Fibroblast of mammary gland (primary cell): ENCODE results near the gene PRRT1.

Experiments used
- DNase-seq: peaks from one replicate; pipeline ENCODE4 v3.0.0-alpha.2; 2010; ENCODE audit warnings: low read depth
- H3K4me3 ChIP-seq: 2 replicates; pipeline ENCODE4 v1.5.1; 2011; ENCODE audit warnings: low read depth, mild to moderate bottlenecking, low read length, moderate library complexity; ENCODE audit not compliant: control insufficient read depth
- TF ChIP-seq, protein P1 (sequence below): conservative IDR thresholded peaks from 2 replicates; pipeline ENCODE4 v1.5.1; 2011; ENCODE audit warnings: low read depth, low read length, inconsistent platforms; ENCODE audit not compliant: control insufficient read depth, insufficient read depth

PRRT1 gene

DNA sequence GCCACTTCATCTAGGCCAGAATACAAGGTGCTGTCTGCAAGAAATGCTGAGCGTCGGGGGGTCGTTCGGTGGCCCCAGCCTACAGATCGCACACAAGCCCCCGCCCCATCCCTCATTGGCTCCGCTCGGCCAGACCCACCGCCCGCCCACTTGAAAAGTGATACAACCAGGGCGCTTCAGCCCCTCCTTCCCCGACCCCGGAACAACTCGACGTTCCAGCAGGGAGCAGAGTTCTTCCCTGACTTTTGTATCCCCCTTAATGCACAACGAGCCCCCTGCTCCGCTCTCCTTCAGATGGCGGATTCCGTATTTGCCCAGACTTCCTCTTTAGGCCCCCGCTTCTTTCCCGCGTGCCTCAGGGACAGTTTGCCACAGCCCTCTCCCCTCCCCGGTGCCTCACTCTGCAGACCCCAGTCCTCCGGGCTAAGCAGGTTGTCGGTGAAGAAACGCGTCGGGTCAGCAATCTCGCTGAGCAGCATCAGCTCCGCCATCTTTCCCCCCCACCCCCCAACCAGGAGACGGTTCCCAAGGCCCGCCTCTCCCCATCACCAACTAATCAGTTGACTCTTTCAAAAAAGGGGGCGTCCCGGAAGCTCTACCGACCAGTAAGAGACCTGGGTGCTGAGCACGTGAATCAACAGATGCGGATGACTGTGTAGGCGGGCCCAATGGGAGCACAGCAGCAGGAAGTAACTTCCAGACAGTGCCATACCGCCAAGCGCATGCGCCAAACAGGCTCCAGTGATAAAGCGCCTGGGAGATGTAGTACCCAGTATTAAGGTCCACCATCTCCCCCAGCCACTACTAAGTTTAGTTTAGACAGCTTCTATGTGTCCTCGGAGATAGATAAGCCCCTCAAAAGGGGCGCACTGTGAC, 23.8 kb downstream of the PRRT1 start, which contains the start of gene ATF6B:
Gene ATF6B, minus strand, starts transcription at position 530 of the 876 bp plus-strand sequence. Its CDS starts 39 bp downstream, at position 491.
- H3K4me3 ChIP-seq = peak within 1 kb of the TSS; percentile 100
- TF ChIP-seq, protein P1, sequence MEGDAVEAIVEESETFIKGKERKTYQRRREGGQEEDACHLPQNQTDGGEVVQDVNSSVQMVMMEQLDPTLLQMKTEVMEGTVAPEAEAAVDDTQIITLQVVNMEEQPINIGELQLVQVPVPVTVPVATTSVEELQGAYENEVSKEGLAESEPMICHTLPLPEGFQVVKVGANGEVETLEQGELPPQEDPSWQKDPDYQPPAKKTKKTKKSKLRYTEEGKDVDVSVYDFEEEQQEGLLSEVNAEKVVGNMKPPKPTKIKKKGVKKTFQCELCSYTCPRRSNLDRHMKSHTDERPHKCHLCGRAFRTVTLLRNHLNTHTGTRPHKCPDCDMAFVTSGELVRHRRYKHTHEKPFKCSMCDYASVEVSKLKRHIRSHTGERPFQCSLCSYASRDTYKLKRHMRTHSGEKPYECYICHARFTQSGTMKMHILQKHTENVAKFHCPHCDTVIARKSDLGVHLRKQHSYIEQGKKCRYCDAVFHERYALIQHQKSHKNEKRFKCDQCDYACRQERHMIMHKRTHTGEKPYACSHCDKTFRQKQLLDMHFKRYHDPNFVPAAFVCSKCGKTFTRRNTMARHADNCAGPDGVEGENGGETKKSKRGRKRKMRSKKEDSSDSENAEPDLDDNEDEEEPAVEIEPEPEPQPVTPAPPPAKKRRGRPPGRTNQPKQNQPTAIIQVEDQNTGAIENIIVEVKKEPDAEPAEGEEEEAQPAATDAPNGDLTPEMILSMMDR = no peak
- DNase-seq = peak; percentile 99

DNA sequence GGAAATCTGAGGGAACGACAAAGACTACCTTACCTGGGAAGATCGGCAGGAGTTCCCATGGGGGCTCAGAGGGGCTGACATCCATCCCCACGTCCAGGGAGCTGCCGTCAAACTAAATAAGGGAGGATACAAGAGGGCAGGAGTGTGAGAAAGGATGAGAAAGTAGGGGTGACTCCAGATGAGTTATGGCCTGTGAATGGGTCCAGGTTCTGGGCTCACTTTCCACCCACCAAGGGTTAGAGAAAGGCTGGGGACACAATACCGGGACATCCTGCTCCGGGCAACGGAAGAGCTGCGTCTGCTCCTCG, 24.4 kb downstream of the PRRT1 start:
- no peak for DNase-seq
- TF ChIP-seq, protein P1 = no peak
- peak overlapping the region; percentile 100 for H3K4me3 ChIP-seq

DNA sequence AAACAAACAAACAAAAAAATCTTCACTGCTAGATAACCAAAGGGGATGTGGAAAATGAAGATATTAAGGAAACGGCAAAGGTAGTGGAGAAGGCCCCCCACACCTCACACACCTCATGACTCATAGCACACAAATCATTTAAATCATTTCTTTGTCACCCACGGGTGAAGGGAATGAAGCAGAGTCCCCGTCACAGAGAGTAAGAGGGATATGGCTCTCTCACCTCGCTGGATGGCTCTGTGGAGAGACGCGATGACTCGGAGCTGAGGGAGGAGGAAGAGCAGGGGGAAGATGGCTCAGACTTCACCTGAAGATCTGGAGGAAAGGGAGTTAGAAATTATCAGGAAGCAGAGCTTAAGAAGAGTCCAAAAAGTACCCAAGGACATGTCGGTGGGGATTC, 24.9 kb downstream of the PRRT1 start:
- DNase-seq = no peak
- peak overlapping the region; percentile 100 for H3K4me3 ChIP-seq
- TF ChIP-seq, protein P1 = no peak

DNA sequence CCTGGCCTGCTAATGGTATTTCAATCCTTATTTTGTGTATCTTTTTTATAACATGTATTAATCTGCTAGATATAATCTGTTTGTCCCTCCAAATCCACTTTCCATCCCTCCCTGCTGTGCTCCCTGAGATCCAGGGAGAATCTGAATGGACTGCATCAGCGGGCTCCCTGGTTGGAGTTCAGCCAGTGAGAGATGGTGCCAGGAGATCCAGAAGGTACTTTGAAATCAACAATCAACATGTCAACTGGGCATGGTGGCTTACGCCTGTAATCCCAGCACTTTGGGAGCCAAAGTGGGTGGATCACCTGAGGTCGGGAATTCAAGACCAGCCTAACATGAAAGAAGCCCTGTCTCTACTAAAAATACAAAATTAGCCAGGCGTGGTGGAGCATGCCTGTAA, 28.1 kb downstream of the PRRT1 start:
- DNase-seq = no peak
- TF ChIP-seq, protein P1 = no peak
- no peak overlapping the region for H3K4me3 ChIP-seq

DNA sequence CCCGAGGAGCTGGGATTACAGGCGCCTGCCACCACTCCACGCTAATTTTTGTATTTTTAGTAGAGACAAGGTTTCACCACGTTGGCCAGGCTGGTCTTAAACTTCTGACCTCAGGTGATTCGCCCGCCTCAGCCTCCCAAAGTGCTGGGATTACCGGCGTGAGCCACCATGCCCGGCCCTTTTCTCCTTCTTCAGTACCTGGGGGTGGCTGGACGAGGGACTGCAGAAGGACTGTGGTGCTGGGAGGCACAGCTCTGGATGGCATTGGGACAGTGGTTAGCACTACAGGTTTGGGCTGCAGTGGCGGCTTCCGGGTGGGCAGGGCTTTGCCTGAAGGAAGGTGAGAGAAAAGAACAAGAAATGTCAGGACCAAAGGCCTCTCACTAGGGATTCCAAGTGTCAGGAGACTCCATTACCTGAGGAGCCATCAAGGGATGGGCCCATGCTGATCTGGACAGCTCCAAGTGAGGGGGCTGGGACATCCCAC, 31.1 kb downstream of the PRRT1 start:
- TF ChIP-seq, protein P1 = no peak
- H3K4me3 ChIP-seq = no peak overlapping the region
- DNase-seq = no peak

DNA sequence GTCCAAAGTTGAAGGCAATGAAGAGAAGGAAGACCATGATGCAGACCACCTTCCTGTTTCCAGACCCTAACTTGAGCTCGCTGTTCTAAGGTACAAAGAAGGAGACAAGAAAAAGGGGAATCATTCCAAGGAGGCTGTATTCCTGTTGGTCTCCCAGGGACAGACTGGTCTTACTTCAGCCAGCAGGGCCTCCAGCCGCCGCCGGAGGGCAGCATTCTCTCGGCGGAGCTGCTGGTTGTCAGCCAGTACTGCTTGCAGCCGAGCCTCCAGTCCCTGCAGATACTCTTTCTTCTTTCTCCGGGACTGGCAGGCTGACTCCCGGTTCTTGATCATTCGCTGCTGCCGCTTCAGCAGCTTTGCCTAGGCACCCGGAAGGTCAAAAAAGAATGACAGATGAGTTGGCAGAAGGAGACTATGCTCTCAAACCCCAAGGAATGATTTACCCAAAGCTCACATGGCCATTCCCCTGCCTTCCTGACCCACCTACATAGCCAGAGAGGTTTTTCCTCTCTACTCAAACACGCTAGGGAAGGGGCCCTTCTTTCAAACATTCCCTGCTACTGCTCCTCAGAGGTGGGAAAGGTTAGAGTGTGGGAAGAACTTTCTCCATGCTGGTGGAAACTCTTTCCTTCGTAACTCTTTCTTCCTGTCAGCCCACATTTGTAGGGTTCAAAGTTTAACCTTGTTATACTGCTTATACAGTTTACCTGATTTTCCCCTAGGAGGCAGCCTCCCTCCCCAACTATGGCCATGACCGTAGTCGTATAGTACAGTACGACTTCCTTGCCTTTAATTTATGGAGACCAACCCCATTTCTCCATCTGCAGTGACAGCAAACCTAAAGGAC, 32.7 kb downstream of the PRRT1 start:
- TF ChIP-seq, protein P1 = peak; percentile 94
- no peak overlapping the region for H3K4me3 ChIP-seq

More for the DNA sequence above, 32.7 kb downstream of the PRRT1 start:
- DNase-seq = peak; percentile 85
